ENCODE results near the gene NFE2L2.

DNA sequence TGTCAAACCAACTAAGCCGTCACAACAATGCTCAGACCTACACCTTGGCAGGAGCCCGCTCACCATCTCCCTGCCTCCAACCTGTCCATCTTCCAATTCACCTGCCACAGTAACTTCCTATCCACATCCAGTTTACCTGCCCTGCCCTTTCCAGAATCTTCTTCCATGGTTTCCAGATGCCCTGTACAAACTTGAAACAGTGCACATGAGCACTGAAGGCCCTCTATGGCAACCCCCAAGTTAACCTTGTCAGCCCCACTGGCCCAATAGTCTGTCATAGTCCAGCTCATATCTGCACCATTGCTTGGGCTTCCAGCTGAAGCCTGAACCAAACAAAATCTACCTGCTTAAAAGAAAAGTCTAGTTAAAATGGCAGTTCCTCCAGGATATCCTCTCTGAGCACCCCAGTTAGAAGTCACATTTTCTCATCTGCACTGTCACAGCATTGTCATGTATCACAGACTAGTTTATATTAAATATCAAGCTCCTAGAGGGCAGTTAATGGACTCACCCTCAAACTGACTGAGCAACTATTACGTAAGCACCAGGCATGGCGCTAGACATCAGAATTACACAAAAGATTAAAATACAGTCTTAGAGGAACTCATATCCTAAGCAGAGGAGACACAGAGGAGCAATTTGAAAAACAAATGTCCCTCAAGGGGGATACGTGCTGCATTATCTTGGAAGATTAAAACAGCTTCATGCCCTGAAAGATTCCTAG lies 11.6 kb downstream of the NFE2L2 start:
- TF ChIP-seq POLR2AphosphoS5 (IDR thresholded peaks at IDR 0.05; ENCODE audit: insufficient read depth, low read depth, low read length) (no peak), POLR2A (IDR thresholded peaks at IDR 0.05; ENCODE audit: low read depth, low read length) (no peak), EZH2 (IDR thresholded peaks at IDR 0.05; ENCODE audit: borderline replicate concordance, low read depth, low read length, severe bottlenecking) (no peak), FOS (IDR thresholded peaks at IDR 0.05; ENCODE audit: borderline replicate concordance, insufficient read depth, low read length) (no peak), MYC (IDR thresholded peaks at IDR 0.05; ENCODE audit: low read depth, low read length) (no peak)
- TF ChIP-seq, protein P1, sequence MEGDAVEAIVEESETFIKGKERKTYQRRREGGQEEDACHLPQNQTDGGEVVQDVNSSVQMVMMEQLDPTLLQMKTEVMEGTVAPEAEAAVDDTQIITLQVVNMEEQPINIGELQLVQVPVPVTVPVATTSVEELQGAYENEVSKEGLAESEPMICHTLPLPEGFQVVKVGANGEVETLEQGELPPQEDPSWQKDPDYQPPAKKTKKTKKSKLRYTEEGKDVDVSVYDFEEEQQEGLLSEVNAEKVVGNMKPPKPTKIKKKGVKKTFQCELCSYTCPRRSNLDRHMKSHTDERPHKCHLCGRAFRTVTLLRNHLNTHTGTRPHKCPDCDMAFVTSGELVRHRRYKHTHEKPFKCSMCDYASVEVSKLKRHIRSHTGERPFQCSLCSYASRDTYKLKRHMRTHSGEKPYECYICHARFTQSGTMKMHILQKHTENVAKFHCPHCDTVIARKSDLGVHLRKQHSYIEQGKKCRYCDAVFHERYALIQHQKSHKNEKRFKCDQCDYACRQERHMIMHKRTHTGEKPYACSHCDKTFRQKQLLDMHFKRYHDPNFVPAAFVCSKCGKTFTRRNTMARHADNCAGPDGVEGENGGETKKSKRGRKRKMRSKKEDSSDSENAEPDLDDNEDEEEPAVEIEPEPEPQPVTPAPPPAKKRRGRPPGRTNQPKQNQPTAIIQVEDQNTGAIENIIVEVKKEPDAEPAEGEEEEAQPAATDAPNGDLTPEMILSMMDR (IDR thresholded peaks at IDR 0.05; ENCODE audit: extremely low read depth in 1 of 2, insufficient read depth in 1 of 2, low read depth in 1 of 2, low read length in 2 of 2): no peak
